G401.6 (cell line): ENCODE measurements around the gene MAG.

ENCODE experiments used
- FAIRE-seq: peaks from 2 replicates; lab custom pipeline; 2012; peaks lifted over from hg19 to GRCh38; lab: Jason Lieb, UNC

The MAG gene, protein sequence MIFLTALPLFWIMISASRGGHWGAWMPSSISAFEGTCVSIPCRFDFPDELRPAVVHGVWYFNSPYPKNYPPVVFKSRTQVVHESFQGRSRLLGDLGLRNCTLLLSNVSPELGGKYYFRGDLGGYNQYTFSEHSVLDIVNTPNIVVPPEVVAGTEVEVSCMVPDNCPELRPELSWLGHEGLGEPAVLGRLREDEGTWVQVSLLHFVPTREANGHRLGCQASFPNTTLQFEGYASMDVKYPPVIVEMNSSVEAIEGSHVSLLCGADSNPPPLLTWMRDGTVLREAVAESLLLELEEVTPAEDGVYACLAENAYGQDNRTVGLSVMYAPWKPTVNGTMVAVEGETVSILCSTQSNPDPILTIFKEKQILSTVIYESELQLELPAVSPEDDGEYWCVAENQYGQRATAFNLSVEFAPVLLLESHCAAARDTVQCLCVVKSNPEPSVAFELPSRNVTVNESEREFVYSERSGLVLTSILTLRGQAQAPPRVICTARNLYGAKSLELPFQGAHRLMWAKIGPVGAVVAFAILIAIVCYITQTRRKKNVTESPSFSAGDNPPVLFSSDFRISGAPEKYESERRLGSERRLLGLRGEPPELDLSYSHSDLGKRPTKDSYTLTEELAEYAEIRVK

DNA sequence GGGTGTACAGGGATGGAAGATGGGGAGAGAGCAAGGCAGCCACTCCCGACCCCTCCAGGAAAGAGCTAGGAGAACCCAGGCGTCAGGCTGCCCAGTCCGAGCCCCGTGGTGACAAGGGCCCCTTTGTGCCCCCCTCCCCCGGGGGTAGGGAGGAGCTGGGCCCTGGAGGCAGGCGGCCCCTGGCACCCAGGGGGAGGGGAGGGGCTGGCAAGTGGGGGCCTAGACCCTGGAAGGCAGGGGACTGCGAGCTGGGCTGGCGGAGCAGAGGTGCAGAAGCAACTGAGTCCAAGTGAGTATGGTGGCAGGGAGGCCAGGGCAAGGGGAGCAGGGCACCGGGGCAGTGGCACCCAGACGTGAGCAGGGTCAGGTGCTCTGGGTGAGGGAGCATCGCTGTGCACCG, at the start of gene MAG:
TSS of gene MAG (plus strand) at position 246 of the 400 bp plus-strand sequence. CDS start 3,248 bp downstream, outside the sequence.
- no peak for FAIRE-seq

GRCh38 chr19:35246466-35247092, 45.4 kb upstream of the MAG start:
- no peak for FAIRE-seq

DNA sequence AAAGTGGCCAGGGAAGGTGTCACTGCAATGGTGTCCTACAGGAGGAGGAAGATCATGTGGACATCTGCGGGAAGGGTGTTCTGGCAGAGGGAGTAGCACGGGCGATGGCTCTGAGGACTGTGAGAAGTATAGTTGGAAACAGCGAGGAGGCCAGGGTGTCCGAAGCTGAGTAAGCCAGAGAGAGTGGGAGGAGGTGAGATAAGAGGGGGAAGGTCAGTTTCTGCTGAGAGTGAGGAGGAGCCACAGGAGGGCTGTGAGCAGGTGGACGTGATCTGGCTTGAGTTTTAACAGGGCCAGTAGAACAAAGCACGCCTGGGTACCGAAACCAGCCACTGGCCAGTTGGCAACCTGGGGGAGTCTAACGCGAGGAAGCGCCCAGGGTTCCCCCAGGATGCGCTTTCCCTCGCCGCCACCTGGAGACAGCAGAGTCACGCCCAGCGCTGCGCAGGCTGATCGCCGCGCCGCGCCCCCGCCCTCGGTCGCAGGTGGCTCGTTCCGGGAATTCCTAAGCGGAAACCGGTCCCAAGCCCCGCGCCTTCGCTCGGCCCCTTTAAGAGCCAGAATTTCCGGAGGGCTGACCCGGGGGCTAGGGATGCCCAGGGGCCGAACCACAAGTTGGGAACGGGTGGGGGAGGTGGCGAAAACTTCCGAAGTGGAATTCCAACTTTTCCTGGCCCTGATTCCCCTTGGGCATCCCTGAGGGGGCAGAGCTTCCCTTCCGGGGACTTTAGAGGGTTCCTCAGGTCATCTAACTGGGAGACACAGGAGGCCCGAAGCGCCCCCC, 44.2 kb upstream of the MAG start:
- peak; percentile 70 for FAIRE-seq

- FAIRE-seq = no peak
These were observed 43.4 kb upstream of the MAG start, which contains the start of gene LSR for GRCh38 chr19:35248310-35249145. LSR (plus strand) TSS chr19:35249002; CDS start chr19:35249023, 21 bp downstream.

- no peak for FAIRE-seq
These were observed 42.7 kb upstream of the MAG start for GRCh38 chr19:35249146-35249847.

GRCh38 chr19:35249848-35250711, 41.9 kb upstream of the MAG start:
- FAIRE-seq = no peak

- FAIRE-seq = no peak
These were observed 40.5 kb upstream of the MAG start for GRCh38 chr19:35251456-35251855.

GRCh38 chr19:35253316-35254286, 38.4 kb upstream of the MAG start:
- no peak for FAIRE-seq

DNA sequence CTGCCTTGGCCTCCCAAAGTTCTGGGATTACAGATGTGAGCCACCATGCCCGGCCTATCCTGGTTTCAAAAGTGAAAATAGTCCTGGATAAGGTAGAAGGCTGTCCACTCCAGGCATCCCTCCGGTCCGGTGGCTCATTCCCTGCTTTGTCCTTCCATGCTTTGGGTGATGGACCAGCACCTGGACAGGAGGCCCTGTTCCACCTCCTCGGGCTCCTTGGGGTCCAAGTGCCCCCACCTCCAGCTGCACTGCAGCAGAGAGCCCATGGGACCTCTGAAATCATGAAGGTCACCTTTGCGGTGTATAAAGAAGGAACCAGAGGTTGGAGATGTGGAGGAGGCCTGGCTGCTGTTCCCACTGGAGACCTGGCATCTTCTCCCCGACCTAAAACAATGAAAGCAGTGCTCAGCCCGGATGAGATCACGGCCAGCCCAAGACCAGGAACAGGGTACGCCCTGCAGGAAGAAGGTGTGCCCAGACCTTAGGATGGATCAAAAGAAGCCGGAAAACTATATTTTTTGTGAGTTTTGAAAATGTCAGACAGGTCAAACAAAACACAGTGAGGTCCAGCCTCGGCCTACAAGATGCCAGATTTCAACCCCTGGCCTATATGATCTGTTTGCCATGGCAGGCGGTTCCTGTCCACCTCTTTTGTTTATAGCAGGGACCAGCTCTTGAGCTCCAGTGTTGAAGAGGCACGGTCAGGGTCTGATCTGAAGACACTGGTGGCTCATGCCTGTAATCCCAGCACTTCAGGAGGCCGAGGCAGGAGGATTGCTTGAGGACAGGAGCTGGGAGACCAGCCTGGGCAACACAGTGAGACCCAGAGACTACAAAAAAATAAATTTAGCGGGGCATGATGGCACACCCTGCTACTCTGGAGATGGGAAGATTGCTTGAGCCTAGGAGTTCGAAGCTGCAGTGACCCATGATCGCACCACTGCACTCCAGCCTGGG, 37.3 kb upstream of the MAG start:
- no peak for FAIRE-seq

DNA sequence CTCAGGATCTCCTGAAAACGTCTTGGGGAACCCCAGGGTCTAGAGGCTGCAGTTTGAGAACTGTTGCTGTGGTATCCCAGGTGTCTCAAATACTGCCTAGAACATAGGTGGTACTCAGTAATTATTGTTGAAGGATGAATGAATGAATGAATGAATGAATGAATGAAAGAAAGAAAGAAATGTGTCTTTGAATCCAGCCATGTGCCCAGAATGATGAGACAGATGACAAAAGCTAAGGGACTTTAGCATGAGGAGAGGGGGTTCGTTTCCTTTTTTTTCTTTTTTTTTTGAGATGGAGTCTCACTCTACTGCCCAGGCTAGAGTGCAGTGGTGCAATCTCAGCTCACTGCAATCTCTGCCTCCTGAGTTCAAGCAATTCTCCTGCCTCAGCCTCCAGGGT, 35.4 kb upstream of the MAG start:
- FAIRE-seq = no peak

GRCh38 chr19:35257113-35257461, 34.9 kb upstream of the MAG start:
- no peak for FAIRE-seq

GRCh38 chr19:35260694-35261304, 31.2 kb upstream of the MAG start:
- FAIRE-seq = no peak

GRCh38 chr19:35261356-35262100, 30.4 kb upstream of the MAG start:
- FAIRE-seq = no peak

DNA sequence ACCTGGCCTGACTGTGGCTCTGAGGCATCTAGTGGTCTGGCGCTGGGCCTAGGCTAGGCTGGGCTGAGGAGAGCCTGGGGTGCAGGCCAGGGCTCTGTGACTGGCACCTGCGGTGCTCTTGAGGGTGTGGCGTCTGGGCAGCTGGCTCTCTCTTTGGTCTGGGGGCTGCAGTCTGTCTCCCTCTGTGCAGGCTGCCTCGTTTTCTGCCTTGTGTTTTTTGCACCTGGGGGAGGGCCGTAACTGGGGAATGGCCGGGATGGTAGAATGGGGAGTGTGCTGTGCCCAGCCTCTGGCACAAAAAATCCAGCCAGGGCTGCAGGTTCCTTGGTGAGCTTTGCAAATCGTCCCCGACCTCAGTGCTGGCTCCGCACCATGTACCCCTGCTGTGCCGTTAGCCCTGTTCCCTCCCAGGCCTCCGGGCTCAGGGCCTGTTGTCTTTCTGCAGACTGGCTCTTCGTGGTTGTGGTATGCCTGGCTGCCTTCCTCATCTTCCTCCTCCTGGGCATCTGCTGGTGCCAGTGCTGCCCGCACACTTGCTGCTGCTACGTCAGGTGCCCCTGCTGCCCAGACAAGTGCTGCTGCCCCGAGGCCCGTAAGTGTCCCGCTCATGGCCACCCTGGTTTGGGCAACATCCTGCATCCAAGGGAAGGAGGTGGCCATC, 29.7 kb upstream of the MAG start:
- no peak for FAIRE-seq

- no peak for FAIRE-seq
These were observed 27.5 kb upstream of the MAG start for GRCh38 chr19:35264268-35265125.
